WTC11 (cell line): ENCODE data around the gene ADGRE1. TPM values are rescaled to one million over a fixed set of nuclear protein-coding genes. Genes with fewer than 3 reads are reported as not detected.

Source experiments
- ATAC-seq: fragments of 200-7000 bp; cut with Tn5 transposase; 2 replicates; pipeline ENCODE4 v1.10.0; 2021; ENCODE audit warnings: mild to moderate bottlenecking, moderate library complexity
- CTCF ChIA-PET: fragments of 300-600 bp; sonication (Branson Sonifier 250); formaldehyde crosslinking; loops from one replicate; lab custom pipeline; 2021; ENCODE audit warnings: antibody characterized with exemption; lab: Charles Lee
- POLR2A ChIA-PET: fragments of 350-600 bp; sonication (Branson Sonifier 250); formaldehyde crosslinking; loops from one replicate; lab custom pipeline; 2021; ENCODE audit warnings: antibody characterized with exemption; lab: Charles Lee
- DNase-seq: peaks from one replicate; pipeline ENCODE4 v3.0.0; 2021; ENCODE audit warnings: low spot score
- H3K27ac Mint-ChIP-seq: 2 replicates; pipeline ENCODE4 v1.8.0; 2021; ENCODE audit warnings: mixed read lengths
- H3K27me3 Mint-ChIP-seq: 2 replicates; pipeline ENCODE4 v1.8.0; 2021; ENCODE audit warnings: low read depth, mild to moderate bottlenecking, moderate library complexity, mixed read lengths
- H3K36me3 Mint-ChIP-seq: 2 replicates; pipeline ENCODE4 v1.8.0; 2021; ENCODE audit warnings: mixed read lengths
- H3K4me1 Mint-ChIP-seq: 2 replicates; pipeline ENCODE4 v1.8.0; 2022; ENCODE audit warnings: mixed read lengths
- H3K4me3 Mint-ChIP-seq: 2 replicates; pipeline ENCODE4 v1.8.0; 2021; ENCODE audit warnings: mild to moderate bottlenecking, moderate library complexity, mixed read lengths
- H3K9me3 Mint-ChIP-seq: 2 replicates; pipeline ENCODE4 v1.8.0; 2021; ENCODE audit warnings: mixed read lengths
- CREB1 ChIP-seq: sonication (generic); formaldehyde crosslinking; IDR thresholded peaks from 2 replicates; pipeline ENCODE4 v1.8.0; 2023; ENCODE audit warnings: mild to moderate bottlenecking, missing genetic modification reagents
- CREM ChIP-seq: sonication (generic); formaldehyde crosslinking; IDR thresholded peaks from 2 replicates; pipeline ENCODE4 v1.8.1; 2022; ENCODE audit warnings: mild to moderate bottlenecking, missing genetic modification reagents, moderate library complexity
- FOXJ3 ChIP-seq: sonication (generic); formaldehyde crosslinking; IDR thresholded peaks from 2 replicates; pipeline ENCODE4 v1.9.0; 2021; ENCODE audit warnings: missing genetic modification reagents, mild to moderate bottlenecking, borderline replicate concordance
- GRHL2 ChIP-seq: fragments of 250-450 bp; sonication (Bioruptor Pico); IDR thresholded peaks from 2 replicates; pipeline ENCODE4 v1.8.0; 2022; ENCODE audit warnings: mild to moderate bottlenecking, moderate library complexity; ENCODE audit not compliant: insufficient replicate concordance, severe bottlenecking
- JUN ChIP-seq: sonication (generic); formaldehyde crosslinking; IDR thresholded peaks from 2 replicates; pipeline ENCODE4 v1.8.0; 2023; ENCODE audit warnings: mild to moderate bottlenecking, missing genetic modification reagents
- KAT7 ChIP-seq: sonication (generic); formaldehyde crosslinking; IDR thresholded peaks from 2 replicates; pipeline ENCODE4 v1.8.1; 2023; ENCODE audit warnings: missing genetic modification reagents, mild to moderate bottlenecking, borderline replicate concordance
- NFYB ChIP-seq: sonication (generic); formaldehyde crosslinking; conservative IDR thresholded peaks from 2 replicates; pipeline ENCODE4 v1.8.0; 2022; ENCODE audit warnings: low read depth, missing genetic modification reagents
- RELA ChIP-seq: sonication (generic); formaldehyde crosslinking; IDR thresholded peaks from 2 replicates; pipeline ENCODE4 v1.8.1; 2022; ENCODE audit warnings: missing genetic modification reagents, mild to moderate bottlenecking, borderline replicate concordance
- TP53 ChIP-seq: sonication (generic); formaldehyde crosslinking; IDR thresholded peaks from 2 replicates; pipeline ENCODE4 v1.8.1; 2023; ENCODE audit warnings: mild to moderate bottlenecking, missing genetic modification reagents
- ZNF121 ChIP-seq: sonication (generic); formaldehyde crosslinking; IDR thresholded peaks from 2 replicates; pipeline ENCODE4 v1.8.0; 2023; ENCODE audit warnings: missing genetic modification reagents
- ZNF263 ChIP-seq: sonication (generic); formaldehyde crosslinking; IDR thresholded peaks from 2 replicates; pipeline ENCODE4 v1.8.1; 2022; ENCODE audit warnings: low read depth, mild to moderate bottlenecking, moderate library complexity, missing genetic modification reagents
- total RNA-seq: library from RNA; stranded (reverse); gene quantifications from 3 replicates; pipeline ENCODE4 v1.2.3, GENCODE V29; 2021
- TF ChIP-seq, protein P1 (sequence below): sonication (generic); formaldehyde crosslinking; IDR thresholded peaks from 2 replicates; pipeline ENCODE4 v1.8.0; 2023; ENCODE audit warnings: missing genetic modification reagents, mild to moderate bottlenecking, borderline replicate concordance
- TF ChIP-seq, protein P2 (sequence below): sonication (generic); formaldehyde crosslinking; IDR thresholded peaks from 2 replicates; pipeline ENCODE4 v1.8.1; 2022; ENCODE audit warnings: mild to moderate bottlenecking, missing genetic modification reagents, moderate library complexity, borderline replicate concordance
- TF ChIP-seq, protein P3 (sequence below): fragments of 250-450 bp; sonication (Bioruptor Pico); IDR thresholded peaks from 2 replicates; pipeline ENCODE4 v1.8.0; 2021; ENCODE audit warnings: mild to moderate bottlenecking
- TF ChIP-seq, protein P4 (sequence below): sonication (generic); formaldehyde crosslinking; IDR thresholded peaks from 2 replicates; pipeline ENCODE4 v1.8.1; 2023; ENCODE audit warnings: mild to moderate bottlenecking, moderate library complexity, missing genetic modification reagents
- TF ChIP-seq, protein P5 (sequence below): fragments of 250-450 bp; sonication (Bioruptor Pico); IDR thresholded peaks from 2 replicates; pipeline ENCODE4 v1.9.0; 2021; ENCODE audit warnings: mild to moderate bottlenecking
- TF ChIP-seq, protein P6 (sequence below): fragments of 250-450 bp; sonication (Bioruptor Pico); conservative IDR thresholded peaks from 2 replicates; pipeline ENCODE4 v1.9.0; 2021; ENCODE audit warnings: mild to moderate bottlenecking
- TF ChIP-seq, protein P7 (sequence below): sonication (generic); formaldehyde crosslinking; IDR thresholded peaks from 2 replicates; pipeline ENCODE4 v1.8.1; 2023; ENCODE audit warnings: mild to moderate bottlenecking, missing genetic modification reagents
- TF ChIP-seq, protein P8 (sequence below): fragments of 250-450 bp; sonication (Bioruptor Pico); IDR thresholded peaks from 2 replicates; pipeline ENCODE4 v2.1.2; 2022; ENCODE audit warnings: mild to moderate bottlenecking, moderate library complexity

ADGRE1 gene
- total RNA-seq, 1 experiment from 2014 or later = not detected

DNA sequence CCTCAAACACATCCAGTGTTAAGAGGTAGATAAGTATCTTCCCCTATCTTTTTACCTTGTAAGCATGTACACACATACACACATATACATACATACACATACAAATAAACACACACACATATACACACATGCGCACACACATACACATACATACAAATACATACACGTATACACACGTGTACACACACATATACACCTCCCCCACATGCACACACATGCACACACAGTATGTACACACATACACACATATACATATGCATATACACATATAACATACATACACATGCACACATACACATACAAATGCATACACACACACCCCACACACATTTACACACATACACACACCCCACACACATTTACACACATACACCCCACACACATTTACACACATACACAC, 24.1 kb downstream of the ADGRE1 start:
- no peaks in the 10 kb centered on the region for H3K4me1 Mint-ChIP-seq
- TF ChIP-seq, protein P1, sequence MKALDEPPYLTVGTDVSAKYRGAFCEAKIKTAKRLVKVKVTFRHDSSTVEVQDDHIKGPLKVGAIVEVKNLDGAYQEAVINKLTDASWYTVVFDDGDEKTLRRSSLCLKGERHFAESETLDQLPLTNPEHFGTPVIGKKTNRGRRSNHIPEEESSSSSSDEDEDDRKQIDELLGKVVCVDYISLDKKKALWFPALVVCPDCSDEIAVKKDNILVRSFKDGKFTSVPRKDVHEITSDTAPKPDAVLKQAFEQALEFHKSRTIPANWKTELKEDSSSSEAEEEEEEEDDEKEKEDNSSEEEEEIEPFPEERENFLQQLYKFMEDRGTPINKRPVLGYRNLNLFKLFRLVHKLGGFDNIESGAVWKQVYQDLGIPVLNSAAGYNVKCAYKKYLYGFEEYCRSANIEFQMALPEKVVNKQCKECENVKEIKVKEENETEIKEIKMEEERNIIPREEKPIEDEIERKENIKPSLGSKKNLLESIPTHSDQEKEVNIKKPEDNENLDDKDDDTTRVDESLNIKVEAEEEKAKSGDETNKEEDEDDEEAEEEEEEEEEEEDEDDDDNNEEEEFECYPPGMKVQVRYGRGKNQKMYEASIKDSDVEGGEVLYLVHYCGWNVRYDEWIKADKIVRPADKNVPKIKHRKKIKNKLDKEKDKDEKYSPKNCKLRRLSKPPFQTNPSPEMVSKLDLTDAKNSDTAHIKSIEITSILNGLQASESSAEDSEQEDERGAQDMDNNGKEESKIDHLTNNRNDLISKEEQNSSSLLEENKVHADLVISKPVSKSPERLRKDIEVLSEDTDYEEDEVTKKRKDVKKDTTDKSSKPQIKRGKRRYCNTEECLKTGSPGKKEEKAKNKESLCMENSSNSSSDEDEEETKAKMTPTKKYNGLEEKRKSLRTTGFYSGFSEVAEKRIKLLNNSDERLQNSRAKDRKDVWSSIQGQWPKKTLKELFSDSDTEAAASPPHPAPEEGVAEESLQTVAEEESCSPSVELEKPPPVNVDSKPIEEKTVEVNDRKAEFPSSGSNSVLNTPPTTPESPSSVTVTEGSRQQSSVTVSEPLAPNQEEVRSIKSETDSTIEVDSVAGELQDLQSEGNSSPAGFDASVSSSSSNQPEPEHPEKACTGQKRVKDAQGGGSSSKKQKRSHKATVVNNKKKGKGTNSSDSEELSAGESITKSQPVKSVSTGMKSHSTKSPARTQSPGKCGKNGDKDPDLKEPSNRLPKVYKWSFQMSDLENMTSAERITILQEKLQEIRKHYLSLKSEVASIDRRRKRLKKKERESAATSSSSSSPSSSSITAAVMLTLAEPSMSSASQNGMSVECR (CRISPR knock-in tag) = no peak
- TF ChIP-seq TP53 (CRISPR knock-in tag) = no peak
- TF ChIP-seq, protein P2, sequence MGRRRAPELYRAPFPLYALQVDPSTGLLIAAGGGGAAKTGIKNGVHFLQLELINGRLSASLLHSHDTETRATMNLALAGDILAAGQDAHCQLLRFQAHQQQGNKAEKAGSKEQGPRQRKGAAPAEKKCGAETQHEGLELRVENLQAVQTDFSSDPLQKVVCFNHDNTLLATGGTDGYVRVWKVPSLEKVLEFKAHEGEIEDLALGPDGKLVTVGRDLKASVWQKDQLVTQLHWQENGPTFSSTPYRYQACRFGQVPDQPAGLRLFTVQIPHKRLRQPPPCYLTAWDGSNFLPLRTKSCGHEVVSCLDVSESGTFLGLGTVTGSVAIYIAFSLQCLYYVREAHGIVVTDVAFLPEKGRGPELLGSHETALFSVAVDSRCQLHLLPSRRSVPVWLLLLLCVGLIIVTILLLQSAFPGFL (CRISPR knock-in tag) = no peak
- TF ChIP-seq, protein P3, sequence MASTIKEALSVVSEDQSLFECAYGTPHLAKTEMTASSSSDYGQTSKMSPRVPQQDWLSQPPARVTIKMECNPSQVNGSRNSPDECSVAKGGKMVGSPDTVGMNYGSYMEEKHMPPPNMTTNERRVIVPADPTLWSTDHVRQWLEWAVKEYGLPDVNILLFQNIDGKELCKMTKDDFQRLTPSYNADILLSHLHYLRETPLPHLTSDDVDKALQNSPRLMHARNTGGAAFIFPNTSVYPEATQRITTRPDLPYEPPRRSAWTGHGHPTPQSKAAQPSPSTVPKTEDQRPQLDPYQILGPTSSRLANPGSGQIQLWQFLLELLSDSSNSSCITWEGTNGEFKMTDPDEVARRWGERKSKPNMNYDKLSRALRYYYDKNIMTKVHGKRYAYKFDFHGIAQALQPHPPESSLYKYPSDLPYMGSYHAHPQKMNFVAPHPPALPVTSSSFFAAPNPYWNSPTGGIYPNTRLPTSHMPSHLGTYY = no peak
- TF ChIP-seq CREB1 (CRISPR knock-in tag) = no peak
- no peak for TF ChIP-seq GRHL2 (CRISPR knock-in tag)
- TF ChIP-seq, protein P4, sequence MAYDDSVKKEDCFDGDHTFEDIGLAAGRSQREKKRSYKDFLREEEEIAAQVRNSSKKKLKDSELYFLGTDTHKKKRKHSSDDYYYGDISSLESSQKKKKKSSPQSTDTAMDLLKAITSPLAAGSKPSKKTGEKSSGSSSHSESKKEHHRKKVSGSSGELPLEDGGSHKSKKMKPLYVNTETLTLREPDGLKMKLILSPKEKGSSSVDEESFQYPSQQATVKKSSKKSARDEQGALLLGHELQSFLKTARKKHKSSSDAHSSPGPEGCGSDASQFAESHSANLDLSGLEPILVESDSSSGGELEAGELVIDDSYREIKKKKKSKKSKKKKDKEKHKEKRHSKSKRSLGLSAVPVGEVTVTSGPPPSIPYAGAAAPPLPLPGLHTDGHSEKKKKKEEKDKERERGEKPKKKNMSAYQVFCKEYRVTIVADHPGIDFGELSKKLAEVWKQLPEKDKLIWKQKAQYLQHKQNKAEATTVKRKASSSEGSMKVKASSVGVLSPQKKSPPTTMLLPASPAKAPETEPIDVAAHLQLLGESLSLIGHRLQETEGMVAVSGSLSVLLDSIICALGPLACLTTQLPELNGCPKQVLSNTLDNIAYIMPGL = no peak
- TF ChIP-seq FOXJ3 (CRISPR knock-in tag) = no peak
- TF ChIP-seq JUN = no peak
- no peak for TF ChIP-seq ZNF121 (CRISPR knock-in tag)
- TF ChIP-seq, protein P5, sequence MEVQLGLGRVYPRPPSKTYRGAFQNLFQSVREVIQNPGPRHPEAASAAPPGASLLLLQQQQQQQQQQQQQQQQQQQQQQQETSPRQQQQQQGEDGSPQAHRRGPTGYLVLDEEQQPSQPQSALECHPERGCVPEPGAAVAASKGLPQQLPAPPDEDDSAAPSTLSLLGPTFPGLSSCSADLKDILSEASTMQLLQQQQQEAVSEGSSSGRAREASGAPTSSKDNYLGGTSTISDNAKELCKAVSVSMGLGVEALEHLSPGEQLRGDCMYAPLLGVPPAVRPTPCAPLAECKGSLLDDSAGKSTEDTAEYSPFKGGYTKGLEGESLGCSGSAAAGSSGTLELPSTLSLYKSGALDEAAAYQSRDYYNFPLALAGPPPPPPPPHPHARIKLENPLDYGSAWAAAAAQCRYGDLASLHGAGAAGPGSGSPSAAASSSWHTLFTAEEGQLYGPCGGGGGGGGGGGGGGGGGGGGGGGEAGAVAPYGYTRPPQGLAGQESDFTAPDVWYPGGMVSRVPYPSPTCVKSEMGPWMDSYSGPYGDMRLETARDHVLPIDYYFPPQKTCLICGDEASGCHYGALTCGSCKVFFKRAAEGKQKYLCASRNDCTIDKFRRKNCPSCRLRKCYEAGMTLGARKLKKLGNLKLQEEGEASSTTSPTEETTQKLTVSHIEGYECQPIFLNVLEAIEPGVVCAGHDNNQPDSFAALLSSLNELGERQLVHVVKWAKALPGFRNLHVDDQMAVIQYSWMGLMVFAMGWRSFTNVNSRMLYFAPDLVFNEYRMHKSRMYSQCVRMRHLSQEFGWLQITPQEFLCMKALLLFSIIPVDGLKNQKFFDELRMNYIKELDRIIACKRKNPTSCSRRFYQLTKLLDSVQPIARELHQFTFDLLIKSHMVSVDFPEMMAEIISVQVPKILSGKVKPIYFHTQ (CRISPR knock-in tag) = no peak
- TF ChIP-seq NFYB (CRISPR knock-in tag) = no peak
- TF ChIP-seq, protein P6, sequence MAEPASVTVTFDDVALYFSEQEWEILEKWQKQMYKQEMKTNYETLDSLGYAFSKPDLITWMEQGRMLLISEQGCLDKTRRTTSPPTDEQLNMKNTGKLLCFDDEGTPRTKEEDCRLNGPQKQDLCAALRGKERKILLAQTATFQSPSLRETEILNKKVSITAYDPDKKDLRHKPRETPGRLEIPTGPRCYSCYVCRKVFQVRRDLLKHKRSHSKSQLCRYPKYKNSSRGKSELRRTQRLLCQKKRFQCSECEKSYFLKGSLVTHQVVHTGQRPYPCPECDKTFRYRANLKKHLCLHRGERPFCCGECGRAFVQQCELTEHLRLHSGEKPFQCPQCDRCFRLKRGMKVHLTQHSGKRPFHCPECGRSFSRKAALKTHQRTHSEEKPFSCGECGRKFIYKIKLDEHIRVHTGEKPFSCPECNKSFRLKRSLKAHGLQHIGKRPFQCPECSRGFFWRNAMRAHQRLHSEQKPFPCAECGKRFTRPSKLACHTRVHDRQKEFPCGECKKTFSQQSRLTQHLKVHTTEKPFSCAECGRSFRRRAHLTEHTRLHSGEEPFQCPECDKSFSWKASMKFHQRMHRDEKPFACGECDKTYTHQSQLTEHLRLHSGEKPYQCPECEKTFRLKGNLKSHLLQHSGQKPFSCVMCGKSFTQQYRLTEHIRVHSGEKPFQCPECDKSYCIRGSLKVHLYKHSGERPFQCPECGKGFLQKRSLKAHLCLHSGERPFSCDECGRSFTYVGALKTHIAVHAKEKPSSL (CRISPR knock-in tag) = no peak
- TF ChIP-seq RELA = no peak
- TF ChIP-seq CREM (CRISPR knock-in tag) = no peak
- TF ChIP-seq, protein P7, sequence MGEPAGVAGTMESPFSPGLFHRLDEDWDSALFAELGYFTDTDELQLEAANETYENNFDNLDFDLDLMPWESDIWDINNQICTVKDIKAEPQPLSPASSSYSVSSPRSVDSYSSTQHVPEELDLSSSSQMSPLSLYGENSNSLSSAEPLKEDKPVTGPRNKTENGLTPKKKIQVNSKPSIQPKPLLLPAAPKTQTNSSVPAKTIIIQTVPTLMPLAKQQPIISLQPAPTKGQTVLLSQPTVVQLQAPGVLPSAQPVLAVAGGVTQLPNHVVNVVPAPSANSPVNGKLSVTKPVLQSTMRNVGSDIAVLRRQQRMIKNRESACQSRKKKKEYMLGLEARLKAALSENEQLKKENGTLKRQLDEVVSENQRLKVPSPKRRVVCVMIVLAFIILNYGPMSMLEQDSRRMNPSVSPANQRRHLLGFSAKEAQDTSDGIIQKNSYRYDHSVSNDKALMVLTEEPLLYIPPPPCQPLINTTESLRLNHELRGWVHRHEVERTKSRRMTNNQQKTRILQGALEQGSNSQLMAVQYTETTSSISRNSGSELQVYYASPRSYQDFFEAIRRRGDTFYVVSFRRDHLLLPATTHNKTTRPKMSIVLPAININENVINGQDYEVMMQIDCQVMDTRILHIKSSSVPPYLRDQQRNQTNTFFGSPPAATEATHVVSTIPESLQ (CRISPR knock-in tag) = no peak
- TF ChIP-seq ZNF263 (CRISPR knock-in tag) = no peak
- TF ChIP-seq, protein P8, sequence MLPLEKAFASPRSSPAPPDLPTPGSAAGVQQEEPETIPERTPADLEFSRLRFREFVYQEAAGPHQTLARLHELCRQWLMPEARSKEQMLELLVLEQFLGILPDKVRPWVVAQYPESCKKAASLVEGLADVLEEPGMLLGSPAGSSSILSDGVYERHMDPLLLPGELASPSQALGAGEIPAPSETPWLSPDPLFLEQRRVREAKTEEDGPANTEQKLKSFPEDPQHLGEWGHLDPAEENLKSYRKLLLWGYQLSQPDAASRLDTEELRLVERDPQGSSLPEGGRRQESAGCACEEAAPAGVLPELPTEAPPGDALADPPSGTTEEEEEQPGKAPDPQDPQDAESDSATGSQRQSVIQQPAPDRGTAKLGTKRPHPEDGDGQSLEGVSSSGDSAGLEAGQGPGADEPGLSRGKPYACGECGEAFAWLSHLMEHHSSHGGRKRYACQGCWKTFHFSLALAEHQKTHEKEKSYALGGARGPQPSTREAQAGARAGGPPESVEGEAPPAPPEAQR (CRISPR knock-in tag) = no peak
- TF ChIP-seq KAT7 (CRISPR knock-in tag) = no peak
- DNase-seq (no peak), ATAC-seq (no peak)
- H3K4me3 Mint-ChIP-seq = no peak overlapping the region
- peaks cover 75% of the 10 kb centered on the region for H3K9me3 Mint-ChIP-seq
- CTCF ChIA-PET = no interaction called here
- H3K27me3 Mint-ChIP-seq = peaks cover 14% of the 10 kb centered on the region
- H3K36me3 Mint-ChIP-seq = peaks cover 61% of the 10 kb centered on the region
- H3K27ac Mint-ChIP-seq = no peak overlapping the region
- POLR2A ChIA-PET = no interaction called here
